BE2C (cell line): Measurements from ENCODE around the gene CEP250.

Experiments used
- DNase-seq: peaks from one replicate; pipeline ENCODE4 v3.0.0-alpha.2; 2020
- H3K27me3 ChIP-seq: fragments of 250-450 bp; sonication (Bioruptor Pico); 2 replicates; pipeline ENCODE4 v1.5.1; 2020; ENCODE audit warnings: mild to moderate bottlenecking
- H3K36me3 ChIP-seq: fragments of 250-450 bp; sonication (Bioruptor Pico); 2 replicates; pipeline ENCODE4 v1.5.1; 2020; ENCODE audit warnings: mild to moderate bottlenecking
- H3K4me1 ChIP-seq: fragments of 250-450 bp; sonication (Bioruptor Pico); 2 replicates; pipeline ENCODE4 v1.5.1; 2020
- H3K4me3 ChIP-seq: 2 replicates; pipeline ENCODE4 v1.5.1; 2011; ENCODE audit warnings: low read depth, low read length
- H3K9me3 ChIP-seq: fragments of 250-450 bp; sonication (Bioruptor Pico); 2 replicates; pipeline ENCODE4 v1.5.1; 2020
- CTCF ChIP-seq: IDR thresholded peaks from 2 replicates; pipeline ENCODE4 v1.5.1; 2012; ENCODE audit warnings: mild to moderate bottlenecking, low read depth, low read length

CEP250 gene

GRCh38 chr20:35497320-35497719 is 41.9 kb downstream of the CEP250 start:
- no peak for DNase-seq
- Histone ChIP-seq H3K4me3 (no peak overlapping the region), H3K36me3 (peaks cover 60% of the 10 kb centered on the region), H3K4me1 (no peaks in the 10 kb centered on the region), H3K27me3 (no peaks in the 10 kb centered on the region), H3K9me3 (no peaks in the 10 kb centered on the region)
- no peak for TF ChIP-seq CTCF

GRCh38 chr20:35497780-35498189 is 42.4 kb downstream of the CEP250 start:
- Histone ChIP-seq H3K4me1 (no peaks in the 10 kb centered on the region), H3K4me3 (no peak overlapping the region), H3K27me3 (no peaks in the 10 kb centered on the region), H3K36me3 (peaks cover 63% of the 10 kb centered on the region), H3K9me3 (no peaks in the 10 kb centered on the region)
- no peak for DNase-seq
- TF ChIP-seq CTCF = no peak

GRCh38 chr20:35499271-35499670 is 43.9 kb downstream of the CEP250 start:
- H3K27me3 ChIP-seq = no peaks in the 10 kb centered on the region
- H3K4me1 ChIP-seq = no peaks in the 10 kb centered on the region
- peaks cover 56% of the 10 kb centered on the region for H3K36me3 ChIP-seq
- DNase-seq = no peak
- TF ChIP-seq CTCF = no peak
- H3K9me3 ChIP-seq = no peaks in the 10 kb centered on the region
- H3K4me3 ChIP-seq = no peak overlapping the region

- no peaks in the 10 kb centered on the region for H3K4me1 ChIP-seq
- no peak for DNase-seq
Measured at GRCh38 chr20:35502352-35502751, 47.0 kb downstream of the CEP250 start.

GRCh38 chr20:35503281-35503680 is 47.9 kb downstream of the CEP250 start:
- H3K4me1 ChIP-seq = no peaks in the 10 kb centered on the region
- H3K36me3 ChIP-seq = peaks cover 36% of the 10 kb centered on the region
- H3K27me3 ChIP-seq = no peaks in the 10 kb centered on the region
- H3K4me3 ChIP-seq = no peak overlapping the region
- no peak for TF ChIP-seq CTCF
- no peaks in the 10 kb centered on the region for H3K9me3 ChIP-seq
- DNase-seq = no peak

More at GRCh38 chr20:35502352-35502751, 47.0 kb downstream of the CEP250 start:
- Histone ChIP-seq H3K36me3 (peaks cover 45% of the 10 kb centered on the region), H3K9me3 (no peaks in the 10 kb centered on the region), H3K4me3 (no peak overlapping the region), H3K27me3 (no peaks in the 10 kb centered on the region)
- no peak for TF ChIP-seq CTCF

GRCh38 chr20:35503841-35504561 is 48.6 kb downstream of the CEP250 start:
- Histone ChIP-seq H3K4me1 (no peaks in the 10 kb centered on the region), H3K9me3 (no peaks in the 10 kb centered on the region), H3K4me3 (no peak overlapping the region), H3K27me3 (no peaks in the 10 kb centered on the region), H3K36me3 (peaks cover 34% of the 10 kb centered on the region)
- TF ChIP-seq CTCF = no peak
- DNase-seq = peak; percentile 74
